GM12873 (cell line): ENCODE data around the gene GSK3A.

ENCODE experiments used
- CTCF ChIP-seq: IDR thresholded peaks from 2 replicates; pipeline ENCODE4 v1.5.1; 2012; ENCODE audit warnings: low read depth, mild to moderate bottlenecking, moderate library complexity, low read length, control low read depth; ENCODE audit not compliant: insufficient read depth; ENCODE audit errors: missing control alignments

GSK3A gene

GRCh38 chr19:42287827-42288107, 45.4 kb upstream of the GSK3A start:
- no peak for TF ChIP-seq CTCF

DNA sequence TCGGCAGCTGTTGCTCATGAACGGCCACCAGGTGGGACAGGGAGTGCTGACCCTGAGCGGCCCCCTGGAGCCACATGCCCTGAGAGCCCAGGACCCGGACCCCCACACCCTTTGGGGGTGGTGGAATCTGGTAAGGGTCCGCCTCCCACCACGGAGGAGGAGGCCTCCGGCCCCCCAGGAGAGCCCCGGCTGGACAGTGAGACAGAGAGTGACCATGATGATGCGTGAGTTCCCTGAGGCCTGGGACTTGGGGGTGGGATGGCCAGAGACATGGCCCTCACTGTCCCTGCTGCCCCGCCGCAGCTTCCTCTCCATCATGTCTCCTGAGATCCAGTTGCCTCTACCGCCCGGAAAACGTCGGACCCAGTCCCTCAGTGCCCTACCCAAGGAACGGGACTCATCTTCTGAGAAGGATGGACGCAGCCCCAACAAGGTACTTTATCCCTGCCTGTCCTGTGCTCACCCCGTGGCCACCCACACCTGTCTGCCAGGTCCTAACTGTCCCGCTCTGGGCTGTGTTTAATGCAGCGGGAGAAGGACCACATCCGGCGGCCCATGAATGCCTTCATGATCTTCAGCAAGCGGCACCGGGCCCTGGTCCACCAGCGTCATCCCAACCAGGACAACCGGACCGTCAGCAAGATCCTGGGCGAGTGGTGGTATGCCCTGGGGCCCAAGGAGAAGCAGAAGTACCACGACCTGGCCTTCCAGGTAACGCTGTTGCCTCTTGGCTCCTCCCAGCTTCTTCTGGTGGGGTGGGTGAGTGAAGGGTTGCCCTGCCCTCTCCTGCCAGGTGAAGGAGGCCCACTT, 44.8 kb upstream of the GSK3A start:
- TF ChIP-seq CTCF = no peak

DNA sequence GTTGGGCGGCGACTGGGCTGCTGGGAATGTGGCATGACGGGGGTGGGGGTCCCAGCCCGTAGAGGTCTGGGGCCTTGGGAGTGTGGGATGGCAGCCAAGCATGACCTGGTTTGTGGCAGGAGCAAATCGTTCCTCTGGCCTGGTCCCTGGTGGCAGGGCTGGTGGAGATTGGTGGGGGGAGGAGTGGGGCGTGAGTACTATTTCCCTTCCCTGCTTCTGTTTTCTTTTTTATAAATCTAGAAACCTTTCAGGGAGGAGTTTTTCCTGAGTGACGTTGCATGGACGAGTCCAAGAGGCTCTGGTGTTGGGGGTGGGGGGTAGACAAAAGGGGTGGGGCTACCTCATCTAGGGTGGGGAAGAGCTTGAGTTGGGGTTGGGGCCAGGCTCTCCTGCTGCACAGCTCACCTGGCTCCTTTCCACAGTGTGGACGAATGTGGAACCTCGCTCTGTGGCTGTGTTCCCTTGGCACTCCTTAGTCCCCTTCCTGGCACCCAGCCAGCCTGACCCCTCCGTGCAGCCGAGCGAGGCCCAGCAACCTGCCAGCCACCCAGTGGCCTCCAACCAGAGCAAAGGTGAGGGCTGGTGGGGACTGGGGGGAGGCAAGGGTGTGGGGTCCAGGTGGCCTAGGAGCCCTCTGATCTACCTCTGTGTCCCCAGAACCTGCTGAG, 44.1 kb upstream of the GSK3A start:
- TF ChIP-seq CTCF = no peak

- TF ChIP-seq CTCF = no peak
Observed at GRCh38 chr19:42285988-42286348, 43.6 kb upstream of the GSK3A start.

DNA sequence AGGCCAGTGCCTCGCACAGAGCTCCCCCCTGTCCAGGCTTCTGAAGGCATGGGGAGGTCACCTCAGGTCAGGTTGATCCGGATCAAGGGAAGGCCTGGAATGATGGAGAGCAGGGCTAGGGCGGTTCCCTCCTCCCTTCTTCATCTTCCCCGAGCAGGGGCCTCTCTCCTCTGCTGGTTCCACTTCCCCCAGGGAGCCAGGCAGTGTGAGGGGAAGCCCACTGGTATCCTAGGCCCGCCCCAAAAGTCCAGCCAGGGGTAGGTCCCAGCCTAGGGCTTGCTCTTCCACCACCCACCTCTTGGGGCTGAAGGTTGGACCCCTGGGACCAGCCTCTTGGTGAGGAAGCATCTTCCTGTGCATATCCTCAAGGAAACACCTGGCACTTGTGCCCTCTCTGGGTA, 43.1 kb upstream of the GSK3A start:
- TF ChIP-seq CTCF = no peak

GRCh38 chr19:42284591-42285341, 42.4 kb upstream of the GSK3A start:
- TF ChIP-seq CTCF = no peak

- no peak for TF ChIP-seq CTCF
Observed at GRCh38 chr19:42284066-42284501, 41.7 kb upstream of the GSK3A start.
